Tibial artery (tissue), 4 donors: ENCODE data around the gene ZGLP1.
"Not testable (repeated sequence)": the region's sequence is repeated elsewhere in the genome, so short reads cannot be mapped to it uniquely, and the experiment has no call there.

Source experiments
- DNase-seq, 2 donors: peaks; one replicate each; pipeline ENCODE4 v3.0.0-alpha.2; 2019
- H3K27ac ChIP-seq, 2 donors: fragments of 200-600 bp; sonication (generic) in 1 of 2; 1 replicate in 1 of 2; 2 replicates in 1 of 2; pipeline ENCODE4 v1.5.1; 2018 to 2019; ENCODE audit warnings: mild to moderate bottlenecking in 1 of 2
- H3K27me3 ChIP-seq, 2 donors: fragments of 200-600 bp; sonication (generic) in 1 of 2; one replicate each; pipeline versions ENCODE4 v1.5.1 to v1.6.0; 2016 to 2019
- H3K36me3 ChIP-seq, 3 donors: fragments of 200-600 bp; sonication (generic) in 2 of 3; one replicate each; pipeline ENCODE4 v1.5.1; 2016 to 2019; ENCODE audit warnings: mild to moderate bottlenecking in 2 of 3
- H3K4me1 ChIP-seq, 4 donors: fragments of 200-600 bp; sonication (generic) in 2 of 4; 1 replicate in 3 of 4; 2 replicates in 1 of 4; pipeline ENCODE4 v1.5.1; 2016 to 2019
- H3K4me3 ChIP-seq, 2 donors: fragments of 200-600 bp; sonication (generic) in 1 of 2; 1 replicate in 1 of 2; 2 replicates in 1 of 2; pipeline ENCODE4 v1.5.1; 2018 to 2019; ENCODE audit warnings: mild to moderate bottlenecking in 2 of 2
- H3K9me3 ChIP-seq, 3 donors: fragments of 200-600 bp; sonication (generic) in 1 of 3; one replicate each; pipeline ENCODE4 v1.5.1; 2016 to 2019
- intact Hi-C: fragments of 100-400 bp; cut with DNase I; formaldehyde crosslinking; loops from one replicate; pipeline ENCODE4 v1.15.0; 2023; ENCODE audit warnings: low total_unique reads
- TF ChIP-seq, protein P1 (sequence below), 2 experiments: fragments of 200-600 bp in 1 of 2; fragments of 450-650 bp in 1 of 2; IDR thresholded peaks; one replicate each; pipeline ENCODE4 v1.5.1; 2017 to 2019; ENCODE audit warnings: antibody characterized with exemption in 2 of 2, mild to moderate bottlenecking in 1 of 2, moderate library complexity in 1 of 2

The ZGLP1 gene

DNA sequence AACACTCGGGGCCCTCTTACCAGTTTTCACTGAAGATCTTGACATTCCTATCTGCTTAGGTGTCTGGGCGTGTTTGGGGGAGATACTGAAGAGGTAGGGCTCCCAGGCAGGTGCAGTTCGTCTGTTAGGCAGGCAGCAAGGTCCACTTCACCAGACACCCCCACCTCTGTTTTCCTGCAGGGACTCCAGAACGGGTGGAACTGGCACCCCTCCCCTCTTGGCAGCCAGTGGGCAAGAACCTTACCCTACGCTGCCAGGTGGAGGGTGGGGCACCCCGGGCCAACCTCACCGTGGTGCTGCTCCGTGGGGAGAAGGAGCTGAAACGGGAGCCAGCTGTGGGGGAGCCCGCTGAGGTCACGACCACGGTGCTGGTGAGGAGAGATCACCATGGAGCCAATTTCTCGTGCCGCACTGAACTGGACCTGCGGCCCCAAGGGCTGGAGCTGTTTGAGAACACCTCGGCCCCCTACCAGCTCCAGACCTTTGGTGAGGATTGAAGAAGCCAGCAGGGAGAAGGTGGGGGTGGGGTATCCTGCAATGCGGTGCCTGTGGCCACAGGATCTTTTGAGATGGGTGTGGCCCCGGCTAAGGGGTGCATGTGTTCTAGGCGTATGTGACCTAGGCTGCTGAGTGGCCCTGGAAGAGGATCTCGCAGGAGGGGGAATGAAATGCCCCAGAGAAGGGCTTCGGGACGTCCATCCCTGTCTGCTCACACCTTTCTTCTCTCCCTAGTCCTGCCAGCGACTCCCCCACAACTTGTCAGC, 26.1 kb downstream of the ZGLP1 start:
- TF ChIP-seq, protein P1, sequence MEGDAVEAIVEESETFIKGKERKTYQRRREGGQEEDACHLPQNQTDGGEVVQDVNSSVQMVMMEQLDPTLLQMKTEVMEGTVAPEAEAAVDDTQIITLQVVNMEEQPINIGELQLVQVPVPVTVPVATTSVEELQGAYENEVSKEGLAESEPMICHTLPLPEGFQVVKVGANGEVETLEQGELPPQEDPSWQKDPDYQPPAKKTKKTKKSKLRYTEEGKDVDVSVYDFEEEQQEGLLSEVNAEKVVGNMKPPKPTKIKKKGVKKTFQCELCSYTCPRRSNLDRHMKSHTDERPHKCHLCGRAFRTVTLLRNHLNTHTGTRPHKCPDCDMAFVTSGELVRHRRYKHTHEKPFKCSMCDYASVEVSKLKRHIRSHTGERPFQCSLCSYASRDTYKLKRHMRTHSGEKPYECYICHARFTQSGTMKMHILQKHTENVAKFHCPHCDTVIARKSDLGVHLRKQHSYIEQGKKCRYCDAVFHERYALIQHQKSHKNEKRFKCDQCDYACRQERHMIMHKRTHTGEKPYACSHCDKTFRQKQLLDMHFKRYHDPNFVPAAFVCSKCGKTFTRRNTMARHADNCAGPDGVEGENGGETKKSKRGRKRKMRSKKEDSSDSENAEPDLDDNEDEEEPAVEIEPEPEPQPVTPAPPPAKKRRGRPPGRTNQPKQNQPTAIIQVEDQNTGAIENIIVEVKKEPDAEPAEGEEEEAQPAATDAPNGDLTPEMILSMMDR (IDR thresholded peaks at IDR 0.05), result no peak
- Histone ChIP-seq H3K27me3 (peaks cover under 1 to 48% of the 10 kb centered on the region in 2 donors), H3K9me3 (no peaks in the 10 kb centered on the region), H3K4me3 (no peak overlapping the region), H3K36me3 (peaks cover 0 to 29% (median 21%) of the 10 kb centered on the region in 3 donors), H3K27ac (no peak overlapping the region), H3K4me1 (peaks cover 0 to 15% (median 10%) of the 10 kb centered on the region in 4 donors)
- intact Hi-C loops, result no loop called here
- no peak for DNase-seq

GRCh38 chr19:10282043-10282442, 27.6 kb downstream of the ZGLP1 start:
- H3K27me3 ChIP-seq, result peaks cover 0 to 34% of the 10 kb centered on the region in 2 donors
- H3K4me3 ChIP-seq, intact Hi-C loops, H3K27ac ChIP-seq, H3K9me3 ChIP-seq, H3K4me1 ChIP-seq, DNase-seq: not testable (repeated sequence)
- H3K36me3 ChIP-seq, result peaks cover 0 to 29% (median 21%) of the 10 kb centered on the region in 3 donors

DNA sequence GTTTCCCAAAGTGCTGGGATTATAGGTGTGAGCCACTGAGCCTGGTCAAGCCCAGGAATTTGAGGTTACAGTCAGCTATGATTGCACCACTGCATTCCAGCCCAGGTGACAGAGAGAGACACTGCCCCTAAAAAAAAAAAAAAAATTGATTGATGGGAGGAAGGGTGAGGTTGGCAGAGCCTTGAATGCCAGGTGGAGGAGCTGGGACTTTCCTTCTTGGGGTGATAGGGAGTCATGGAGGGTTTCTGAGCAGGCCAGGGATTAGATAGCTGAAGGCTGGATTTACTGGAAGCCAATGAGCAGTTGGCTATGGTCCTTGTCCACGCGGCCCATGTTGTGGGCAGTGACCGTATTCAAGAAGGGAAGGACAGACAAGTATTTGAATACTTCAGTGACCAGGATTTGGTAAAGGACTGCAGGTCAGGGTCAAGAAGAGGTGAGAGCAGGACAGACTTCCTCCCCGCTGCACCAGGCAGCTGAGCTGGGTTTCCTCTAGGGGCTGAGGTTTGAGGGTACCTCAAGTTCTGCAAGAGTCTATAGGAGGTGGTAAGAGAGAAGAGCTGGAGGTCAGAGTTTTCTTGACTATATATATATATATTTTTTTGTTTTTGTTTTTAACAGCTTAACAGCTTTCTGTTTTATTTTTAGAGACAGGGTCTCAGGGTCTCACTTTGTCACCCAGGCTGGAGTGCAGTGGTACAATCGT, 29.7 kb downstream of the ZGLP1 start:
- Histone ChIP-seq H3K27me3 (peaks cover 0 to 21% of the 10 kb centered on the region in 2 donors), H3K36me3 (peaks cover 0 to 24% (median 15%) of the 10 kb centered on the region in 3 donors), H3K9me3 (no peaks in the 10 kb centered on the region), H3K4me1 (no peaks in the 10 kb centered on the region), H3K27ac (no peak overlapping the region), H3K4me3 (no peak overlapping the region)
- intact Hi-C loops, result no loop called here
- TF ChIP-seq, protein P1 (IDR thresholded peaks at IDR 0.05), result no peak
- DNase-seq, result no peak

DNA sequence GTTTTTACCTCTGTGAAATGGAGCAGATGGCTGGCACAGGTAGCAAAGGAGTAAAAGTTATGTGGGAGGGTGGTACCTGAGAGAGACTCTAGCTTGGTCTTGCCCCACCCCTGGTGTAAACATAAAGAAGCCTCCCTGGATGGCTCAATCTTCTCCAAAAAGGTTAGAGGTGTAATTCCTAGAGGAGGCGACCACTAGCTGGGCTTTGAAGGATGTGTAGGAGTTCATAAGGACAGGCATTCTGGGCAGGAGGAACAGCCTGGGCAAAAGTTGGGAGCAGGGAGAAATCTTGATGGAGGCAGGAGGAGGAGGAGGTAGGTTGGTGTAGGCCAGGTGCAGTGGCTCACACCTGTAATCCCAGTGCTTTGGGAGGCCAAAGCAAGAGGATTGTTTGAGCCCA, 30.7 kb downstream of the ZGLP1 start:
- no peaks in the 10 kb centered on the region for H3K4me1 ChIP-seq
- H3K4me3 ChIP-seq, result no peak overlapping the region
- DNase-seq, result no peak
- no peaks in the 10 kb centered on the region for H3K9me3 ChIP-seq
- no peak overlapping the region for H3K27ac ChIP-seq
- intact Hi-C loops, result no loop called here
- H3K27me3 ChIP-seq, result peaks cover 0 to 12% of the 10 kb centered on the region in 2 donors
- peaks cover 0 to 18% (median 10%) of the 10 kb centered on the region in 3 donors for H3K36me3 ChIP-seq
- TF ChIP-seq, protein P1 (IDR thresholded peaks at IDR 0.05), result no peak

GRCh38 chr19:10277795-10278589, 31.6 kb downstream of the ZGLP1 start:
- H3K4me3 ChIP-seq, result no peak overlapping the region
- no peaks in the 10 kb centered on the region for H3K9me3 ChIP-seq
- DNase-seq, result no peak
- peaks cover 0 to 8% of the 10 kb centered on the region in 2 donors for H3K27me3 ChIP-seq
- peaks cover 0 to 15% (median 6%) of the 10 kb centered on the region in 3 donors for H3K36me3 ChIP-seq
- intact Hi-C loops, result no loop called here
- no peaks in the 10 kb centered on the region for H3K4me1 ChIP-seq
- TF ChIP-seq, protein P1 (IDR thresholded peaks at IDR 0.05), result no peak
- H3K27ac ChIP-seq, result no peak overlapping the region
